ENCODE results near the gene NET1.

DNA sequence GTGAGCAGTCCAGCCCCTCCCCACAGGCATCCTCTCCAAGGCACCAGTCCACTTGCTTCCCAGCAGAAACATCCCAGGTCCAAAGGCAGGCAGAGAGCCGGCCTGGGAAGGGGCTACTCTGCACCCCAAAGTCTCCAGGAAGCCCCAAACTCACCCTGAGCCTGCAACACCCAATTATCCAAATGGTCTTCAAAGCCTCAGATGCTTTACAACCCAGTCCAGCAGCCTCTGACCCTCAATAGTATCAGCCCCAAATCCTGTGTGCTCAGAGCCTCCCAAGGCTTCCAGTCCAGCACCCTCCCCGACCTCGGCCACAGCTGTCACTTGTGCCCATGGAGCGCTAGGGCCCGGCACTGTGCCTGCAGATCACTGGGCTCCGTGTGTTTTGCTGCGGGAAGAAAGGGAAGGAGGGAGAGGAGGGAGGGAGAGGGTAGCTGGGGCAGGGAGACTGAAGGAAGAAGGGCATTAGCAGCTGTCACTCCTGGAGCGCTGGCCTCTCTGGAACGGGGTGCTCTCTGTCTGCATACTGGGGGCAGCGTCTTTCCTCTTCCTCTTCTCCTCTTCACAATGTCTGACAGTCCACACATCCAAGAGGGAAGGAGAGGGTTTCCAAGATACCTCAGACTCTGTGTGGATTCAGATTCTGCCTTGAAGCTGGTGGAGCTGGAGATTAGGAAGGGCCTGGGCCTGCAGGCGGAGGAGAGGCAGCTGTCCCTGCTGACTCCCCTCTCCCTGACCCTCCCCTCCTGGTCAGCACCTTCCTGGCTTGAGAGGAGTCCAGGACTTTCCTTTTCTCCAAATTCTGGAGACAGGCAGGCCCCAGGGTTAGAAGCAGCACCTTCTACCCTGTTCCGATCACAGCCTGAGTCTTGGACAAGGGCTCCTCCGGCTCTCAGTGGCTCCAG lies 73.8 kb downstream of the NET1 start:
- TF ChIP-seq, protein P1, sequence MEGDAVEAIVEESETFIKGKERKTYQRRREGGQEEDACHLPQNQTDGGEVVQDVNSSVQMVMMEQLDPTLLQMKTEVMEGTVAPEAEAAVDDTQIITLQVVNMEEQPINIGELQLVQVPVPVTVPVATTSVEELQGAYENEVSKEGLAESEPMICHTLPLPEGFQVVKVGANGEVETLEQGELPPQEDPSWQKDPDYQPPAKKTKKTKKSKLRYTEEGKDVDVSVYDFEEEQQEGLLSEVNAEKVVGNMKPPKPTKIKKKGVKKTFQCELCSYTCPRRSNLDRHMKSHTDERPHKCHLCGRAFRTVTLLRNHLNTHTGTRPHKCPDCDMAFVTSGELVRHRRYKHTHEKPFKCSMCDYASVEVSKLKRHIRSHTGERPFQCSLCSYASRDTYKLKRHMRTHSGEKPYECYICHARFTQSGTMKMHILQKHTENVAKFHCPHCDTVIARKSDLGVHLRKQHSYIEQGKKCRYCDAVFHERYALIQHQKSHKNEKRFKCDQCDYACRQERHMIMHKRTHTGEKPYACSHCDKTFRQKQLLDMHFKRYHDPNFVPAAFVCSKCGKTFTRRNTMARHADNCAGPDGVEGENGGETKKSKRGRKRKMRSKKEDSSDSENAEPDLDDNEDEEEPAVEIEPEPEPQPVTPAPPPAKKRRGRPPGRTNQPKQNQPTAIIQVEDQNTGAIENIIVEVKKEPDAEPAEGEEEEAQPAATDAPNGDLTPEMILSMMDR (IDR thresholded peaks at IDR 0.05): no peak
- TF ChIP-seq POLR2A (IDR thresholded peaks at IDR 0.05): no peak
